Karpas-422 (cell line): ENCODE data around the gene CIPC. TPM values are rescaled to one million over a fixed set of nuclear protein-coding genes. Genes with fewer than 3 reads are reported as not detected.

Source experiments
- DNase-seq: peaks from one replicate; pipeline ENCODE4 v3.0.0-alpha.2; 2015
- H2AFZ ChIP-seq: fragments of 200-600 bp; sonication (generic); 2 replicates; pipeline ENCODE4 v1.6.1; 2014; ENCODE audit warnings: antibody characterized with exemption, low read length, mixed read lengths
- H3K27ac ChIP-seq: fragments of 200-600 bp; sonication (generic); 2 replicates; pipeline ENCODE4 v1.5.1; 2014; ENCODE audit warnings: mild to moderate bottlenecking, low read length, moderate library complexity
- H3K27me3 ChIP-seq: fragments of 200-600 bp; sonication (generic); 2 replicates; pipeline ENCODE4 v1.6.1; 2014; ENCODE audit warnings: low read length, mixed read lengths
- H3K36me3 ChIP-seq: fragments of 200-600 bp; sonication (generic); 2 replicates; pipeline ENCODE4 v1.6.1; 2014; ENCODE audit warnings: low read length, mixed read lengths; ENCODE audit not compliant: insufficient read depth
- H3K4me1 ChIP-seq: fragments of 200-600 bp; sonication (generic); 2 replicates; pipeline ENCODE4 v1.6.1; 2014; ENCODE audit warnings: mild to moderate bottlenecking, low read length, mixed read lengths
- H3K4me2 ChIP-seq: fragments of 200-600 bp; sonication (generic); 2 replicates; pipeline ENCODE4 v1.6.1; 2014; ENCODE audit warnings: low read length, low read depth, mild to moderate bottlenecking; ENCODE audit not compliant: poor library complexity, severe bottlenecking
- H3K4me3 ChIP-seq: fragments of 200-600 bp; sonication (generic); 2 replicates; pipeline ENCODE4 v1.5.1; 2014; ENCODE audit warnings: mild to moderate bottlenecking, antibody characterized with exemption, low read length, mixed read lengths
- H3K79me2 ChIP-seq: fragments of 200-600 bp; sonication (generic); 2 replicates; pipeline ENCODE4 v1.6.1; 2014; ENCODE audit warnings: mild to moderate bottlenecking, low read length, mixed read lengths
- H3K9ac ChIP-seq: fragments of 200-600 bp; sonication (generic); 2 replicates; pipeline ENCODE4 v1.6.0; 2014; ENCODE audit warnings: low read length
- H3K9me2 ChIP-seq: fragments of 200-600 bp; sonication (generic), shearing (Covaris generic); replicated peaks from 2 replicates; pipeline ENCODE4 v1.6.0; 2014; ENCODE audit warnings: mild to moderate bottlenecking, low read length, moderate library complexity; ENCODE audit not compliant: insufficient read depth
- H3K9me3 ChIP-seq: fragments of 300-700, 200-600 bp; sonication (generic); 2 replicates; pipeline ENCODE4 v1.6.1; 2014; ENCODE audit warnings: low read length, mixed read lengths
- H4K20me1 ChIP-seq: fragments of 200-600 bp; sonication (generic); 2 replicates; pipeline ENCODE4 v1.6.1; 2014; ENCODE audit warnings: mild to moderate bottlenecking, antibody characterized with exemption, low read length, low read depth; ENCODE audit not compliant: insufficient read depth
- total RNA-seq: library from RNA; depleted of rRNA; stranded (reverse); fragments of >200 nt; shearing (Covaris generic); gene quantifications from 2 replicates; pipeline ENCODE4 v1.2.3, GENCODE V29; 2014; ENCODE audit warnings: low replicate concordance; rRNA removed

CIPC gene
- total RNA-seq, 1 experiment from 2014 or later, result 47.0 TPM

DNA sequence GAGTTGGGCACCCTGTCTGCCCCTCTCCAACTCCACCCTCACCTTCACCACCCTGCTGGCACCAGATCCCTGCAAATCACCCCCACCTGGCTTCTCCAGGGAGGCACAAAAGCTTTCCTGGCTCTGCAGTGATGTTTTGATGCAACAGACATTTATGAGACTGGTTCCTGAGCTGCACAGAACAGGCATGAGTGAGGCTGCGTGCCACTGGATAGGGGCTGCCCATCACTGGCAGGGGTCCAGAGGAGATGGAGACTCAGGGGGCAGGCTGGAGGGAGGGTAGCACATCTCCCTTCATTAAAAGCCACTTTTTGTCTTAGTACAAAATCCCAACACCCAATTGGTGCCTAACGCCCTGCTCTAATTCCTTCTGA, 60.8 kb downstream of the CIPC start:
- no peak for DNase-seq
- Histone ChIP-seq H3K9me2 (no peaks in the 10 kb centered on the region), H3K9ac (no peak overlapping the region), H3K9me3 (no peaks in the 10 kb centered on the region), H3K79me2 (no peaks in the 10 kb centered on the region), H4K20me1 (no peaks in the 10 kb centered on the region), H3K36me3 (no peaks in the 10 kb centered on the region), H3K4me2 (no peak overlapping the region), H3K27ac (no peak overlapping the region), H3K4me3 (no peak overlapping the region), H3K4me1 (no peaks in the 10 kb centered on the region), H2AFZ (no peak overlapping the region), H3K27me3 (no peaks in the 10 kb centered on the region)

DNA sequence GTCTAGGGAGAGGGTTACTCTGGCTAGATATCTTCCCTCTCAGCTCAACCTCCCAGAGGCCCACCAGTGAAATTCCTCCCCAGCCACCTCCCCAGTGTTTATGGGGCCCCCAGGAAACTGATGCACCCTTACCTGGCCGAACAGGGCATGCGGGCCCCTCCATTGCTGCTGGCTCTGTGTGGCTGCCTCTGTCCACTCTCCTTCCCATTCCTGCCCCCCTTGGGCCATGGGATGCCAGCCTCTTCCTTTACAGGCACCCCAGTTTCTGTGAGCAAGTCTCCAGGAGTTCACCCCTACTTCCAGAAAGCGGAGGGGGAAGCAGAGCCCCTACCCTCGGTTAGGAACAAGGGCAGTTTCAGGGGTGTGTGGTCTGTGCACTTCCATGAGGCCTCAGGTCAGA, 63.0 kb downstream of the CIPC start:
- Histone ChIP-seq H3K36me3 (no peaks in the 10 kb centered on the region), H3K79me2 (no peaks in the 10 kb centered on the region), H3K4me3 (no peak overlapping the region), H2AFZ (no peak overlapping the region), H3K4me2 (no peak overlapping the region), H3K27ac (no peak overlapping the region), H3K4me1 (no peaks in the 10 kb centered on the region), H4K20me1 (no peaks in the 10 kb centered on the region), H3K9me3 (no peaks in the 10 kb centered on the region), H3K27me3 (no peaks in the 10 kb centered on the region), H3K9me2 (no peaks in the 10 kb centered on the region), H3K9ac (no peak overlapping the region)
- no peak for DNase-seq

Other genes with a start within 250 kb of the CIPC start
- gene IRF2BPL, start 69.5 kb upstream of the CIPC start, total RNA-seq, result 11.8 and 22.2 TPM in 2 replicates
- gene ZDHHC22, start 43.5 kb downstream of the CIPC start, total RNA-seq, result not detected in 2 replicates
- 5.0 and 8.4 TPM in 2 replicates for gene TMEM63C, start 83.5 kb downstream of the CIPC start, total RNA-seq
- gene NGB, start 172.9 kb downstream of the CIPC start, total RNA-seq, result not detected in 2 replicates
- 24.0 and 30.4 TPM in 2 replicates for gene POMT2, start 222.6 kb downstream of the CIPC start, total RNA-seq
- gene GSTZ1, start 222.8 kb downstream of the CIPC start, total RNA-seq, result 44.8 and 55.3 TPM in 2 replicates